SK-N-MC (cell line): Measurements from ENCODE around the gene CD83.

ENCODE experiments used
- DNase-seq: peaks from one replicate; pipeline ENCODE4 v3.0.0-alpha.2; 2011; ENCODE audit warnings: low read depth, low spot score
- H3K27ac ChIP-seq: fragments of 200-600 bp; sonication (generic); 2 replicates; pipeline ENCODE4 v1.5.1; 2016; ENCODE audit warnings: mixed run types
- H3K36me3 ChIP-seq: fragments of 200-600 bp; sonication (generic); 2 replicates; pipeline ENCODE4 v1.6.1; 2017; ENCODE audit warnings: antibody characterized with exemption, low read length, mixed read lengths; ENCODE audit not compliant: insufficient read depth
- H3K4me3 ChIP-seq: fragments of 200-600 bp; sonication (generic); 2 replicates; pipeline ENCODE4 v1.5.1; 2016
- H3K9ac ChIP-seq: fragments of 200-600 bp; sonication (generic); 2 replicates; pipeline ENCODE4 v1.8.0; 2017; ENCODE audit warnings: mixed run types, mixed read lengths; ENCODE audit not compliant: insufficient read length
- H3K9me3 ChIP-seq: fragments of 200-600 bp; sonication (generic); 2 replicates; pipeline ENCODE4 v1.6.1; 2017; ENCODE audit warnings: low read depth, mild to moderate bottlenecking, antibody characterized with exemption, low read length, moderate library complexity, mixed read lengths
- EZH2 ChIP-seq: fragments of 200-600 bp; sonication (generic); IDR thresholded peaks from one replicate; pipeline ENCODE4 v1.6.1; 2017; ENCODE audit warnings: antibody characterized with exemption
- FOXP2 ChIP-seq: optimal IDR thresholded peaks from 2 replicates; pipeline ENCODE3; 2011; ENCODE audit warnings: mild to moderate bottlenecking, moderate library complexity; ENCODE audit not compliant: insufficient read depth; ENCODE audit errors: extremely low read length, control extremely low read depth
- POLR2AphosphoS5 ChIP-seq: IDR thresholded peaks from 2 replicates; pipeline ENCODE4 v1.6.1; 2012; ENCODE audit warnings: mild to moderate bottlenecking, low read depth, low read length, borderline replicate concordance

CD83 gene

DNA sequence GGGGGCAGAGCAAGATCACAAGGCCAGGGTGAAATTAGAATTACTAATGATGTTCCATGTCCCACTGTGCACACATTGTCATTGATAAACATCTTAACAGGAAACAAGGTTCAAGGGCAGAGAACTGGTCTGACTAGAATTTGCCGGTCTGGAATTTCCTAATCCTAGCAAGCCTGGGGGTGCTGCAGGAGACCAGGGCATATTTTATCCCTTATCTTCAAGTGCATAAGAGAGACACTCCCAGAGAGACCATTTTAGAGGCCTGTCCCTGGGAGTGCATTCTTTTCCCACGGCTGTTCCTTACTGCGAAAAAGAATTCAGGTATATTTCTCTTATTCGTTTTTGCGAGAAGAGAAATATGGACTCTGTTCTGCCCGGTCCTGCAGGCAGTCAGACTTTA lies 41.5 kb downstream of the CD83 start:
- no peaks in the 10 kb centered on the region for H3K9me3 ChIP-seq
- DNase-seq: no peak
- no peak overlapping the region for H3K9ac ChIP-seq
- TF ChIP-seq EZH2: no peak
- no peak for TF ChIP-seq FOXP2
- TF ChIP-seq POLR2AphosphoS5: no peak
- H3K4me3 ChIP-seq: no peak overlapping the region
- no peaks in the 10 kb centered on the region for H3K36me3 ChIP-seq
- peak overlapping the region; percentile 39; the same call in 1 of the 2 replicates for H3K27ac ChIP-seq

DNA sequence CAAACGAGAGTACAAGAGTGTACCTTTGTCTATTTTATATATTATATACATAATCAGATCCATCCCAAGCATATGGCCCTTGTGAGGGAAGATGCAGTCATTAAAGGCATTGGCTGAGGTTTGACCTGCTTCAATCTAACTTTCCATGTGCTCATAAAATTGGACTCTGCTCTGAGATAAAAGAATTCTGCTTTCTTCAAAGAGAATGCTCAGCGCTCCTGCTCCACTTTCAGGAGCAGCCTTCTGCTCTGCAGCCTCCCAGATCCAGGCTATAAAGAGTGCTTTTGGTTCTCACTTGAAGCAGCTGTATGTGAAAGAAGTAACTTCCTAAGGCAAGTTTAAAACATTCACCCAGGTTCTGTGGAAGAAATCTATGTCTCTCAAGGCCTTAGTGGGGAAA lies 45.3 kb downstream of the CD83 start:
- H3K9ac ChIP-seq: no peak overlapping the region
- H3K27ac ChIP-seq: 0 out of 2 replicates have a peak overlapping the region, but pooled peaks have one; percentile 51
- no peak overlapping the region for H3K4me3 ChIP-seq
- DNase-seq: no peak
- no peak for TF ChIP-seq EZH2
- no peak for TF ChIP-seq FOXP2
- no peak for TF ChIP-seq POLR2AphosphoS5
- H3K9me3 ChIP-seq: no peaks in the 10 kb centered on the region
- no peaks in the 10 kb centered on the region for H3K36me3 ChIP-seq

DNA sequence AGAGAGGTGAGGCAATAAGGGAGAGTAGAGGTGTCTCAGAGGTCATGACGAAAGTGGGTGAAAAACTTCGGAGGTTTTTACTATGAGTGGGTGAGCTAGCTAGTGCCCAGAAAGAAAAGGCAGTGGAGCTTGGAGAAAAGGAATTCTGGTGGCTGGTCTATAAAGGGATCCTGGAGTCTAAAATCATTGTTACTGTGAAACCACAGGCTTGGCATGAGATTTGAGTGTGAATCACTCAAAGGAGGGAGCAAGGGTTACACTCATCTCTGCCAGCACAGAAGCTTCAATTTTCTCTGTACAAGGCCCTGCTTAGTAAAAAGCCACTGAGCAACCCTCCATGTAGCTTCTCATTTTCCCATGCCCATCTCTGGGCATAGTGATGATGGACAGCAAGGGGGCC lies 47.5 kb downstream of the CD83 start:
- TF ChIP-seq EZH2 (no peak), FOXP2 (no peak), POLR2AphosphoS5 (no peak)

DNA sequence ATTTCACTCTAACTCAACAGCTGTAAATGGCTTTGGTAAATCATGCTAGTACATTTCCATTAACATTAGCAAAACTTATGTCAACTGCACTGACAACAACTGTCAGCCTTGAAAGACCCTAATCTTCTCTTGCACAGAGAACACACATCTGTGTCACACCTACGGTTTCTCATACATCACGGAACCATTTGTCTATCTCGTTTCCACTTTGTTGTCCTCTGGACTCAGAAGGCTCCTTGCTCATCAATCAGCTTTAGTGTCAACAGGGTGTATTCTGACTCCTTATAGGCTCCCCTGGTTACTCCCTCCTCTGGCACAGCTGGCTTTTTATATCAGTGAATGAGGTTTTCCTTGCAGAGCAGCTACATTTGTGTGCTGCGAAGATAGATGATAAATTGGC lies 49.3 kb downstream of the CD83 start:
- no peak overlapping the region for H3K9ac ChIP-seq
- TF ChIP-seq POLR2AphosphoS5 (no peak), FOXP2 (no peak)
- H3K9me3 ChIP-seq: peaks cover 9% of the 10 kb centered on the region; the same call in 1 of the 2 replicates
- H3K27ac ChIP-seq: no peak overlapping the region
- H3K36me3 ChIP-seq: no peaks in the 10 kb centered on the region
- H3K4me3 ChIP-seq: no peak overlapping the region
- DNase-seq: no peak

More for the DNA sequence above, 47.5 kb downstream of the CD83 start:
- no peak for DNase-seq
- Histone ChIP-seq H3K36me3 (no peaks in the 10 kb centered on the region), H3K9me3 (0 out of 2 replicates have a peak, but pooled peaks cover 4% of the 10 kb centered on the region), H3K27ac (no peak overlapping the region), H3K4me3 (no peak overlapping the region), H3K9ac (no peak overlapping the region)

DNA sequence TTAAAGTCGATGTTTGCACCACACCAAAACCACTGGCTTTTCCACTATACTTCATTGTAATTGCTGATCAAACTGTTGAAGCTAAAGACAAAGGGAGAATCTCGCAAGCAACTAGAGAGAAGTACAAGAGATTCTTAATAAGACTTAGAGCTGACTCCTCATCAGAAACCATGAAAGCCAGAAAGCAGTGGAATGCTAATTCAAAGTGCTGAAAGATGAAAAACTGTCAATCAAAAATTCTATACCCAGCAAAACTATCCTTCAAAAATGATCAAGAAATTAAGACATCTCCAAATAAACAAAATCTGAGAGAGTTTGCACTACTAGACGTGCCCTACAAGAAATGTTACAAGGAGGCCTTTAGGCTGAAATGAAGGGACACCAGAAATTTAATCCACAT lies 52.6 kb downstream of the CD83 start:
- Histone ChIP-seq H3K4me3 (no peak overlapping the region), H3K9me3 (peaks cover 9% of the 10 kb centered on the region; the same call in 1 of the 2 replicates), H3K27ac (no peak overlapping the region), H3K36me3 (no peaks in the 10 kb centered on the region), H3K9ac (no peak overlapping the region)
- no peak for DNase-seq
- no peak for TF ChIP-seq FOXP2
- TF ChIP-seq EZH2: no peak
- TF ChIP-seq POLR2AphosphoS5: no peak

DNA sequence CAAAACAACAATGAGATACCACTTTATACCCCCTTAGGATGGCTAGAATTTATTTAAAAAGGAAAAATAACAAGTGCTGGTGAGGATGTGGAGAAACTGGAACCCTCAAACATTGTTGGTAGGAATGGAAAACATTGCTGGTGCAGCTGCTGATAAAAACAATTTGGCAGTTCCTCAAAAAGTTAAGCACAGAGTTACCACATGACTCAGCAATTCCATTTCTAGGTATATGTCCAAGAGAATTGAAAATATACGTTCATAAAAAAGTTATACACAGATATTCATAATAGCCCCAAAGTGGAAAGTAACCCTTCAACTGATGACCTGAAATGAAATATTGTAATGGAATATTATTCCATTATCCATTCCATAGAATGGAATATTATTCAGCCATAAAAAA lies 55.0 kb downstream of the CD83 start:
- Histone ChIP-seq H3K4me3 (no peak overlapping the region), H3K9me3 (peaks cover 9% of the 10 kb centered on the region; the same call in 1 of the 2 replicates), H3K9ac (no peak overlapping the region), H3K36me3 (no peaks in the 10 kb centered on the region), H3K27ac (no peak overlapping the region)
- TF ChIP-seq EZH2 (no peak), FOXP2 (no peak), POLR2AphosphoS5 (no peak)
- DNase-seq: no peak

DNA sequence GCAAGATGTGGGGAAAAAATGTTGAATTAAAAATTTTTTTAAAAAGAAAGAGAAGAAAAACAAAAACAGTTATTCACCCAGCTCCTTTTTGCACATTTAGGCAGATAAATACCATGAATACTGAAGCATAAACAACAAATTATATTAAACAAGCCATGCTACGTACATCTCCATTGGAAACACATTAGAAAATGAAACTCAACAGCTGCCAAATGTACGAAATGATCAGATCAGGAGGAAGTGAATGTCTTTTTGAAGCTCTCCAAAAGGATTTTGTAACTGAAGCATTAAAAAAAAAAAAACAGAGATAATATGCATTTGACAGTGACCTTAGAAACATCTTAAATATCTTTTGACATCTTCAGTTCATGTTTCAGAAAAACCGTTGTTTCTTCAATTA lies 56.7 kb downstream of the CD83 start:
- Histone ChIP-seq H3K4me3 (peak overlapping the region; percentile 45), H3K9ac (no peak overlapping the region), H3K9me3 (peaks cover 9% of the 10 kb centered on the region; the same call in 1 of the 2 replicates), H3K27ac (peak overlapping the region; percentile 17; the same call in 1 of the 2 replicates), H3K36me3 (no peaks in the 10 kb centered on the region)
- DNase-seq: no peak
- TF ChIP-seq POLR2AphosphoS5: no peak
- TF ChIP-seq EZH2: no peak
- no peak for TF ChIP-seq FOXP2

DNA sequence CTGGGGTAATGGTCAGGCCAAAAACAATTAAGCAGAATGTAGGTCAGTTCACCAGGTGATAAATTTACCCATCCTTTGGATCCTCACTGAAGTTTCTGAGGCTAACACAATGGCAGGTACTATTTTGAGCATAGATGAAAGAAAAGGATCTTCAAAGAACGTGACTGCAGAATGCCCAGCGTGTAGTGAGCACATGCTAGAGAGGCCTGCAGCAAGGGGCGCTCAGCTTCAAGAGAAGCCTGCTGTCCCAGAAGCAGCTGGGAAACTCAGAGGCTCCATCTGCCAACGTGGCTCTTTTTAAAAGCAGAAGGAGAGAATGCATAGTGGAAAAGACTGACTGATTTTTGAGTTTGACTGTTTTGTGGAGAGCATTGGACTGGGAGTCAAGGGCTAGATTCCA lies 57.4 kb downstream of the CD83 start:
- DNase-seq: no peak
- TF ChIP-seq FOXP2: no peak
- TF ChIP-seq EZH2: no peak
- no peak for TF ChIP-seq POLR2AphosphoS5
- no peak overlapping the region for H3K4me3 ChIP-seq
- H3K27ac ChIP-seq: no peak overlapping the region
- H3K9ac ChIP-seq: no peak overlapping the region
- H3K9me3 ChIP-seq: peaks cover 5% of the 10 kb centered on the region; the same call in 1 of the 2 replicates
- no peaks in the 10 kb centered on the region for H3K36me3 ChIP-seq

DNA sequence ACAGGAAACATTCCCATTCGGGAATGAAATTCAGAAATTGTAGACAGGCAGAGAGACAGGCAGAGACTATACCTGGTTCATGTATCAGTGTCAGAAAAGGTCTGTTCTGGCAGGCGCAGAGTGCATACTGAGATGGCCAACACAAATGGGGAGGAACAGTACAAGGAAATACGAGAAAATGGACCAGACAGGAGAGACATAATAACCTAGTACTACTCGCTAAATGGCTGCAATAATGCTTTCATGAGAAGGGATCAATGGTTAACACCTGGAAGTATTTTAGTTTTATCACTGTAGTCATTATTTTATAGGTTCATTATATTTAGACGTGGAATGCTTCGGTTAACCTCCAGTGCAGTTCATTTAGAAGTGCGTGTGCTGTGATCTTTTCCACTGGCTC lies 58.9 kb downstream of the CD83 start:
- Histone ChIP-seq H3K36me3 (no peaks in the 10 kb centered on the region), H3K9ac (no peak overlapping the region), H3K27ac (no peak overlapping the region), H3K4me3 (no peak overlapping the region), H3K9me3 (no peaks in the 10 kb centered on the region; the same call in 1 of the 2 replicates)
- TF ChIP-seq POLR2AphosphoS5 (no peak), FOXP2 (no peak), EZH2 (no peak)
- DNase-seq: no peak
